GM19468 (cell line): ENCODE results near the gene NFATC4.
A peak's percentile ranks its signal among the peaks of the same experiment; 100 is the strongest.

ENCODE experiments used
- ATAC-seq: cut with Tn5 transposase; IDR thresholded peaks from one replicate; pipeline ENCODE4 v1.9.1; 2021; ENCODE audit warnings: mild to moderate bottlenecking, moderate library complexity, moderate number of reproducible peaks; ENCODE audit not compliant: unreplicated experiment; ENCODE audit errors: extremely low read depth

Gene NFATC4

DNA sequence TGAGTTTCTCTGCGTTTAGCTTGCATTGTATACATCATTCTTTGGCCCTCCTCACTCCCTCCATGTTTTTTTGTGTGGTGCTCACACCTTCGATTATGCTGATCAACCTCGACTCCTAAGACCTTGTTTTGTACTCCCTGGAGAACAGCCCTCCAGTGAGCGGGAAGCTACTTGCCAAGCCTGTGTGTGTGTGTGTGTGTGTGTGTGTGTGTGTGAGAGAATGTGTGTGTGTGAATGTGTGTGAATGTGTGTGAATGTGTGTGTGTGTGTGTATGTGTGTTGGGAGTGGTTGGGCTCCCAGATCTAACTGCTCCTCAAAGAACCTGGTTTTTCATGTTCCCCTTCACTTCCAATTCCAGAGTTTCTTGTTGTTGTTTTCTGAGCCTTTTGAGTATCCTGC, 36.8 kb downstream of the NFATC4 start:
- ATAC-seq, result no peak

DNA sequence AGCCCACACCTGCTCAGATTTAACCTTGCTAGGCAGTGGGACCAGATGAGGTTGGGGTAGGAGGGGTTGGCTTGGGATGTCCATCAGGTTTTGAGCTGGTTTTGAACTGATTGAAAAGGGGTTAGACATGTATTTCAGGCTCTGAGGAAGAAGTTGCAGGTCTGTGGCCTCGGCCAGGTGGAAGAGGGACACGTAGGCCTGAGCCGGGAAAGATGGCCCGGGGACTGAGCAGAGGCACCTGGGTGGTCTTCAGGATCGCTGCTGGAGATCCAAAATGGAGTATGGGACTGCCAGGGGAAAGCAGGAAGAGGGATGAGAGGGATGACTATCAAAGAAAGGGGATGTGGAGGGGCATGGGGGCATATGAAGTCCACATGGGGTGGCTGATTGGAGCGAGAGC, 38.4 kb downstream of the NFATC4 start:
- ATAC-seq, result no peak

DNA sequence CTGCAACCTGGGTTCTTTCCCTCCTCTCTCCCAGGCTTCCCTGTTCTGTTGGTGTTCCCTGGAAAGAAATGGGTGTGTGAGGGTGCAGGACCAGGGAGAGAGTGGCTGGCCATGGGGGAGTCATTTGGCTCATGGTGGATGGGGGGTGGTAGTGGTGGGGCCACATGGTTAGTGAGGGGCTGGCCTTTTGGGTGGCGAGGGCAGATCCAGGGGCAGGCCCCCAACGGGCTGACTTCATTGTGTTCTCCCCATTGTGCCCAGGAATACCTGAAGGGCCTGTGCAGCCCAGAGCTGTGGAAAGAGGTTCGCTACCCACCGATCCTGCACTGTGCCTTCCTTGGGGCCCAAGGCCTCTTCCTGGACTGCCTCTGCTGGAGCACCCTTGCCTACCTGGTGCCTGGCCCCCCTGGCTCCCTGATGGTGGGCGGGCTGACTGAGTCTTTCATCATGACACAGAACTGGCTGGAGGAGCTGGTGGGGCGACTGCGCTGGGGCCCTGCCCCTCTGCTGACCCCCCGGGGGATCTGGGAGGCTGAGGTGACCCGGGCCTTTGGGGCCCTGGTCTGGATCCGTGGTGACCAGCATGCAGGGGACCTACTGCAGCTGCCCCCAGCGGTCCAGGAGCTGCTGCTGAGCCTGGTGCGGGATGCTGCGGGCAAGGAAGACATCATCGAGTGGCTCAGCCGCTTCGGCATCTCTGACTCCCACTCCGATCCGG, 39.8 kb downstream of the NFATC4 start:
- no peak for ATAC-seq

DNA sequence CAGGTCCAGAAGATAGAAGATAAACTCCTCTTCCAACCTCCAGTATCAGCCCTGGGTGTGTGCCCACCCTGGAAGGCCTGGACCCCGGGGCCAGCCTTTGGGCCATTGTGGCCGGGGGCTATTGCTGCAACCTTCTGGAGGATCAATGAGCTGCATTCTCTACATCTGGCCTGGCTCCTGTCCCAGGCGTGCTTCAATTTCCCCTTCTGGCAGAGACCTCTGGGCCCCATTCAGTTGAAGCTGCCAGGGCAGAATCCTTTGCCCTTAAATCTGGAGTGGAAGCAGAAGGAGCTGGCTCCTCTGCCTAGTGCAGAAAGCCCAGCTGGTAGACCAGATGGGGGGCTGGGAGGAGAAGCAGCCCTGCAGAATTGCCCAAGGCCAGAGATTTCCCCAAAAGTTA, 40.8 kb downstream of the NFATC4 start:
- ATAC-seq, result no peak

DNA sequence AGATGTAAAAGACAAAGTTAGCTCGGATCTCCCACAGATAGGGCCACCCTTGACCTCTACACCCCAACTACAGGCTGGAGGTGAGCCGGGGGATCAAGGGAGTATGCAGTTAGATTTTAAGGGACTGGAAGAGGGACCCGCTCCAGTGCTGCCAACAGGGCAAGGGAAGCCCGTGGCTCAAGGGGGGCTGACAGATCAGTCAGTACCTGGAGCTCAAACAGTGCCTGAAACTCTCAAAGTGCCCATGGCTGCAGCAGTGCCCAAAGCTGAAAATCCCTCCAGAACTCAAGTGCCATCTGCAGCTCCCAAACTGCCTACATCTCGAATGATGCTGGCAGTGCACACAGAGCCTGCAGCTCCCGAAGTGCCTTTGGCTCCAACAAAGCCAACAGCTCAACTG, 41.2 kb downstream of the NFATC4 start:
- ATAC-seq, result no peak

DNA sequence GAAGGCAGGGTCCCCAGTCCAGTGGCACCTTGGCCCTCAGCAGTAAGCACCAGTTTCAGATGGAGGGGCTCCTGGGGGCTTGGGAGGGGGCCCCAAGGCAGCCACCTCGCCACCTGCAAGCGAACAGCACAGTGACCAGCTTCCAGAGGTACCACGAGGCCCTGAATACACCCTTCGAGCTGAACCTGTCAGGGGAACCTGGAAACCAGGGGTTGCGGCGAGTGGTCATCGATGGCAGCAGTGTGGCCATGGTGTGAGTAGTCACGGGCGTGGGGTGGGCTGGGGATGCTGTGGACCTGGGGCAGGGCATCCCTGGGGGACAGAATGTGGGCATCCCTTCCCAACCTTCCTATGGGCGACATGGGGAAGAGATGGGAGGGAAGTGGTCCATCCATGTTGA, 42.0 kb downstream of the NFATC4 start:
- no peak for ATAC-seq

DNA sequence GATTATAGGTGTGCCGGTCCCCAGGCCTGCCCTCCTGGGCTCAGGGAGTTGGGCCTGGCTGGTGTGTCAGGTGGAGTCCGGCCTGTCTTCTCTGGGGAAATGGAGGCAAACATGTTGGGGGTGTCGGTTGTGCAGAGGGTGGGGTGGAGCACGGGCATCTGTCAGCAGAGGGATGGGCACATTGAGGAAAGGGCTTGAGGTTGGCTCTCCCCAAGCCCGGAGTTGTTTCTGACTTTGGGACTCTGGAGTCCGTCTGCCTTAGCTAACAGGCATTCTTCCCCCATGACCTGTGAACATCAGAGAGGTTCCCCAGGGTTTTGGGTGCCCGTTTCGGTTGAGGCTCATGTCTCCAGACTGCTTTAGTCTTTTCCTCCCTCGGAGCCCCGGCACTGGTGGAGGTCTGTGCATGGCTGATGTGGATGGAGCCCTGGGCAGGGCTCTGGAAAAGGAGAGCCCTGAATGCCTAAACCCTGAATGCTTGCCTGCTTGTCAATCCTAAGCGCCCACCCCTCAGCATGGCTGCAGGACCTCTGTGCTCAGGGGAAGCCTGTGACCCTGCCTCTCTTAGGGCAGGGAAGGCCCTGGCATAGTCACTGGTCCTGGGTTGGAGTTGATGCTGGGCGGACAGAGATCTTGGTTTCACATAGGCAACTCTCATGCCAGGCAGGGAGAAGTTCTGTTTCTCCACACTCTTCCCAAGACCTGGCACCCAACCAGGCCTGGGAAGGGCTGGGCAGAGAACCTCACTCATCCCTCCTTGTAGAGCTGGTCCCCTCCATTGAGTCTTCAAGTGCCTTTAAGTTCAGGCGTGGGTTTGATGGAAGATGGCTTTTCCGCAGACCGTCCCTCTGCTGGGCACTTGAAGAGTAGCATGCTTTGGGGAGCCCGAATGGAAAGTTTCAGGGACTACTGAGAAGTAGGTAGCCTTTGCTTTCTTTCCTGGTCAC, 43.7 kb downstream of the NFATC4 start:
- ATAC-seq, result peak; percentile 39

DNA sequence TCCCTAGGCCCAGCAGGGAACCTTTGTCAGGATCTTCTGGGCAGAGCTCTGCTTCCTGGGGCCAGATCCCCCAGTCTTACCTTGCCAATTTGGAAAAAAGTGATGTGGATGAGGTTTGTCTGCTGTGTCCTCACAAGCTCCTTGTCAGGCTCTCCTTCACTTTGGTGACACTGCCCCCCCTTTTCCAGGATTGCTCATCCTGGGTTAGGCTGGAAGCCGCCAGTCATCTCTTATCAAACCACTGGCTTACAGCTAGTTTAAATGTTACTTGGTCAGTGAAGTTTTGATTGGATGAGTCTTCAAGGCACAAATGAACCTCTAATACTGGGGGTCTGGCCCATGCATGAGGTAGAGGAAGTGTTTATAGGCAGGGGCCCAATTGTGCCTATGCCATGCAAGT, 46.1 kb downstream of the NFATC4 start:
- ATAC-seq, result no peak

DNA sequence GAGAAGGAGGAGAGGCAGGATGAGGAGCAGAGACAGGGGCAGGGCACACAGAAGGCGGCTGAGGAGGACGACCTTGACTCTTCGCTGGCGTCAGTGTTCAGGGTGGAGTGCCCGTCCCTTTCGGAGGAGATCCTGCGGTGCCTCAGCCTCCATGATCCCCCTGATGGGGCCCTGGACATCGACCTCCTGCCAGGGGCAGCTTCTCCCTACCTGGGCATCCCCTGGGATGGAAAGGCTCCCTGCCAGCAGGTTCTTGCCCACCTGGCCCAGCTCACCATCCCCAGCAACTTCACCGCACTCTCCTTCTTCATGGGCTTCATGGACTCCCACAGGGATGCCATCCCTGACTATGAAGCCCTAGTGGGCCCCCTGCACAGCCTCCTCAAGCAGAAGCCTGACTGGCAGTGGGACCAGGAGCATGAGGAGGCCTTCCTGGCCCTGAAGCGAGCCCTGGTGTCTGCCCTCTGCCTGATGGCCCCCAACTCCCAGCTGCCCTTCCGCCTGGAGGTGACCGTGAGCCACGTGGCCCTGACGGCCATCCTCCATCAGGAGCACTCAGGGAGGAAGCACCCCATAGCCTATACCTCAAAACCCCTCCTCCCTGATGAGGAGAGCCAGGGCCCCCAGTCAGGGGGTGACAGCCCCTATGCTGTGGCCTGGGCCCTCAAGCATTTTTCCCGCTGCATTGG, 46.9 kb downstream of the NFATC4 start:
- no peak for ATAC-seq

DNA sequence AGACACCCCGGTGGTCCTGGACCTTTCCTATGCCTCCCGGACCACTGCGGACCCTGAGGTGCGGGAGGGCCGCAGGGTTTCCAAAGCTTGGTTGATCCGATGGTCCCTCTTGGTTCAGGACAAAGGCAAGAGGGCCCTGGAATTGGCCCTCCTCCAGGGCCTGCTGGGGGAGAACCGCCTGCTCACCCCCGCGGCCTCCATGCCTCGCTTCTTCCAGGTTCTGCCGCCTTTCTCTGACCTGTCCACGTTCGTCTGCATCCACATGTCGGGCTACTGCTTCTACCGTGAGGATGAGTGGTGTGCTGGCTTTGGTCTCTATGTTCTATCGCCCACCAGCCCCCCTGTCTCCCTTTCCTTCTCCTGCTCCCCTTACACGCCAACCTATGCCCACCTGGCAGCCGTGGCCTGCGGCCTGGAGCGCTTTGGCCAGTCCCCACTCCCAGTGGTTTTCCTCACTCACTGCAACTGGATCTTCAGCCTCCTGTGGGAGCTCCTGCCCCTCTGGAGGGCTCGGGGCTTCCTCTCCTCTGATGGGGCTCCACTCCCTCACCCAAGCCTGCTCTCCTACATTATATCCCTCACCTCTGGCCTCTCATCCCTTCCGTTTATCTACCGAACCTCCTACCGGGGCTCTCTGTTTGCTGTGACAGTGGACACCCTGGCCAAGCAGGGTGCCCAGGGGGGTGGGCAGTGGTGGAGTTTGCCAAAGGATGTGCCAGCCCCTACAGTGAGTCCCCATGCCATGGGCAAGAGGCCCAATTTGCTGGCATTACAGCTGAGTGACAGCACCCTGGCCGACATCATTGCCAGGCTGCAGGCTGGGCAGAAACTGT, 47.7 kb downstream of the NFATC4 start:
- ATAC-seq, result no peak

DNA sequence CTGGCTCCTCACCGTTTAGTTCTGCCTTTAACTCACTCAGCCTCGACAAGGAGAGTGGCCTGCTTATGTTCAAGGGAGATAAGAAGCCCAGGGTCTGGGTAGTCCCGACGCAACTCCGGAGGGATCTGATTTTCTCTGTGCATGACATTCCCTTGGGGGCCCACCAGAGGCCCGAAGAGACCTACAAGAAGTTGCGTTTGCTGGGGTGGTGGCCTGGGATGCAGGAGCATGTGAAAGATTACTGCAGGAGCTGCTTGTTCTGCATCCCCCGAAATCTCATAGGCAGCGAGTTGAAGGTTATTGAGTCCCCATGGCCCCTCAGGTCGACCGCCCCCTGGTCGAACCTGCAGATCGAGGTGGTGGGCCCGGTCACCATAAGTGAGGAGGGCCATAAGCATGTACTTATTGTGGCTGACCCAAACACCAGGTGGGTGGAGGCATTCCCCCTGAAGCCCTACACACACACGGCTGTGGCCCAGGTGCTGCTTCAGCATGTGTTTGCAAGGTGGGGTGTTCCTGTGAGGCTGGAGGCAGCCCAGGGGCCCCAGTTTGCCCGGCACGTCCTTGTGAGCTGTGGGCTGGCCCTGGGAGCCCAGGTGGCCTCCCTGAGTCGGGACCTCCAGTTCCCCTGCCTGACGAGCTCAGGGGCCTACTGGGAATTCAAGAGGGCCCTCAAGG, 48.4 kb downstream of the NFATC4 start:
- ATAC-seq, result no peak

DNA sequence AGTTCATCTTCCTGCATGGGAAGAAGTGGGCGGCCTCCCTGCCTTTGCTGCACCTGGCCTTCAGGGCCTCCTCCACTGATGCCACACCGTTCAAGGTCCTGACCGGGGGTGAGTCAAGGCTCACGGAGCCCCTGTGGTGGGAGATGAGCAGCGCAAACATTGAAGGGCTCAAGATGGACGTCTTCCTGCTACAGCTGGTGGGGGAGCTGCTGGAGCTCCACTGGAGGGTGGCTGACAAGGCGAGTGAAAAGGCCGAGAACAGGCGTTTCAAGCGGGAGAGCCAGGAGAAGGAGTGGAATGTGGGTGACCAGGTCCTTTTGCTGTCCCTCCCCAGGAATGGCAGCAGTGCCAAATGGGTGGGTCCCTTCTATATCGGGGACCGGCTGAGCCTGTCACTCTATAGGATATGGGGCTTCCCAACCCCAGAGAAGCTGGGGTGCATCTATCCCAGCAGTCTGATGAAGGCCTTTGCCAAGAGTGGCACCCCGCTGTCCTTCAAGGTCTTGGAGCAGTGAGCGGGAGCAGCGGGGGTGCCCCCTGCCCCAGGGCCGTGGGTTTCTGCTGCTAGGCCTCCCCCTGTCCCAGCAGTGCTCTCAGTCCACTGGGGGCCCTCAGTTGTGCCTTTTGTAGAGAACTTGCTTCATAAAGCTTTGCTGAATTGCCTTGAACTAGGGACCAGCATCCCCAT, 49.1 kb downstream of the NFATC4 start:
- no peak for ATAC-seq

DNA sequence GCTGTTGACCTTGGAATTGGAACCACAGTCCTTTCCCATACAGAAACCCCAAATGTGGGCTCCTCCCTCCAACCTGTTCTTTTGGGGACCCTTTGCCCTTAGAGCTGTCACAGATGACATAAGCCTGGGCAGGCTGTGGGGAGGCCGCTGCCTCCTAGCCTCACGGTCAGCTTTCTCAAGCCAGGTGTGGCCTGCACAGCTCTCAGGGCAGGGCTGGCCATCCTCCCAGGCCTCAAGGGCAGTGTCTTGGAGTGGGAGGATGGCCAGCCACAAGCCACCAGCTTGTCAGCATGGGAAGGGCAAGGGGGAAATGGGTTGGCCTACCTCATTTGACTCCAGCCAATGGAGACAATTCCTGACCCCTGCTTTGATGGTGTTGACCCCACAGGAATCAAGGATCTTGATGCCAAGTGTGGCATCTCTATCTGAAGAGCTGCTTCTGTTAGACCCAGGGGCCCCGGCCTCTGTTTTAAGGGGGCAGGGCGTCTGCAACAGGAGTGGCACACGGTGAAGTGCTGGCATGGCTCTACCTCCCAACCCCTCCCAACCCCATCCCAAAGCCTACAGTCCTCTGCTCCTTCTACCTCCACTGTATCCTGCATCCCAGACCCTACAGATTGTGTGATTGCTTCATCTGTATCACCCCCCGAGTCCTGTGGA, 50.0 kb downstream of the NFATC4 start:
- no peak for ATAC-seq

DNA sequence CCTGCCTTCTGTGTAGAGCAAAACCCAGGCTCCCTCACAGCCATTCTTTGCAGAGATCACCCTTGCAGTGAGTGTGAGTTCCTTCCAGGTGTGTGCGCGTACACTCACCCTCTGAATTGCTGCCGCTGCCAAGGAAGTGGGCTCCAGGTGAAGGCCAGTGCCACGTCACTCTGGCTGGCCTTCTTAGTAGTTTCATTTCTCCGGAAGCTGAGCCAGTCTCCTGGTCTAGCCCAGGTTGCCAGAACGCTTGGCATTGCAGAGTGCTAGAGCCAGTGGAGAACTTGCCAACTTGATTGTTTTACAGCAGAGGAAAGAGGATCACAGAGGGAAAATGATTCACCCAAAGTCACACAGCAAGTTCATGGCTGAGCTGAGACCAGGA, 50.5 kb downstream of the NFATC4 start:
- ATAC-seq, result no peak

DNA sequence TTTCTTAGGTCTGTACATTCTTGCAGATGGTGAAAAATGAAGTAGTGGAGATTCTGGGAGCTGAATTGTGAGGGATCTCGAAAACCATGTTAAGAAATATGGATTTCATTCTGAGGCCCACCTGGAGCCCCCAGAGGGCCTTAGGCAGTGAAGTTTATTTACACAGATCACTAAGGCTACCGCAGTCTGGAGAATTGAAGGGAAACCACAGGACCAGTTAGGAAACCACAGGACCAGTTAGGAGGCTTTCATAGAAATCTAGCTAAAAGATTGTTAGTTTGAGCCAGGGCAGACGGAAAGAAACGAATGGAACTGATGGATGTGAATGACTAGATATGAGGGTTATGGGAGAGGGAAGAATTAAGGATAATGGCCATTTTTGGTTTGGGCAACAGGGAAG, 54.3 kb downstream of the NFATC4 start:
- ATAC-seq, result no peak

DNA sequence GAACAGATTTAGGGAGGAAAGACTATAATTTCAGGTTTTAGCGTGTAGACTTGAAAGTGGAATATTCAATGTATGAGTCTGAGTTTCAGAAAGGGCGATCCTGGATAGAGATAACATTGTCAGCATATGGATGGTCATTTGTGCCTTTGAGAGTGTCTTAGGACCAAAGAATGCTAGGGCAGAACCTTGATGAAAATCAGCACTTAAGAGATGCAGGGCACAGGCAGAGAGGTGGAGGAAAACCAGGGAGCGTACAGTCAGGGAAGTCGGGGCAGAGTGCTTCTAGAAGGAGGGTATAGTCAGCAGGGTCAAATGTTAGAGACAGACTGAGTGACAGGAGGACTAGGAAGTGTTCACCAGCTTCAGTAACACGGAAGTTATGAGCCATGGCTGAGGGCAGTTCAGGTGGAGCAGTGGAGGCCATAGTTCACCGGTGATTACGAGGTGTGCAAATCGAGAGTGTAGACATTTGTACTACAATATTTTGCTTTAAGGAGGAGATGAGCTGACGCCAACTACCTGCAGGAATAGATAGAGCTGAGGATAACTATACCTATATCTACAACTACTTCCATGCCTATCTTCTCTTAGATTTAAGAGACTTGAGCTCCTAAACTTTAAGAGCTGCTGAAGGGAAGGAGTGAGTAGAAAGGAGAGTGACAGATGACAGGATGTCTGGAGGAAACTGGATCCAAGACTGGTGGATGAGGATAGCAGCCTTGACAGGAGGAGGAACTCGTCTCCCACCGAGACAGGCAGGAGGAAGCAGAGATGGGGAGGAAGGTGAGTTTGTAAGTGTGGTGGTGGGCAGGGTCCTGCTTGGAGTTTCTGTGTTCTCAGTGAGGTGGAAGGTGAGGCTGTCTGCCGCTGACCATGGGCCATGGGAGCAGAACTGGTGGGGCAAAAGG, 55.0 kb downstream of the NFATC4 start:
- no peak for ATAC-seq

DNA sequence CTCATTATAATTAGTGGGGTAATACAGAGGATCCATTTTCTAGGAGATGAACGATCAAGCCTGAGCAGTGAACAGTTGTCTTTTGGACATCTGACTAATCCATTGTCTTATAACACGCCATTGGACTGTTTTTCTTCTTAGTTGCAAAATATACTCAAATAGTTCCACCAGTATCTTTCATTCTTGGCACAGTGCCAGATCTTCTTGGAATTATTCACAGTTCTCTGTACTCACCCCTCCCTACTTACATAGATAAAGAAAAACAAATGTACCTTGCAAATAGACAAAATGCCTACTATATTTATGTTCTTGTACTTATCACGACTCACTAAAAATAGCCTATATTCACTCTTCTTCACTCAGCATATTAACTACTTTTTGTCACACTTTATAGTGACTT, 57.7 kb downstream of the NFATC4 start:
- no peak for ATAC-seq
